ENCODE measurements around the gene TRERF1. TPM values are rescaled to one million over a fixed set of nuclear protein-coding genes. Genes with fewer than 3 reads are reported as not detected.
A peak's percentile ranks its signal among the peaks of the same experiment; 100 is the strongest.
"Not testable (repeated sequence)": the region's sequence is repeated elsewhere in the genome, so short reads cannot be mapped to it uniquely, and the experiment has no call there.

The TRERF1 gene
- polyA plus RNA-seq, 1 experiment: 3.5 TPM

DNA sequence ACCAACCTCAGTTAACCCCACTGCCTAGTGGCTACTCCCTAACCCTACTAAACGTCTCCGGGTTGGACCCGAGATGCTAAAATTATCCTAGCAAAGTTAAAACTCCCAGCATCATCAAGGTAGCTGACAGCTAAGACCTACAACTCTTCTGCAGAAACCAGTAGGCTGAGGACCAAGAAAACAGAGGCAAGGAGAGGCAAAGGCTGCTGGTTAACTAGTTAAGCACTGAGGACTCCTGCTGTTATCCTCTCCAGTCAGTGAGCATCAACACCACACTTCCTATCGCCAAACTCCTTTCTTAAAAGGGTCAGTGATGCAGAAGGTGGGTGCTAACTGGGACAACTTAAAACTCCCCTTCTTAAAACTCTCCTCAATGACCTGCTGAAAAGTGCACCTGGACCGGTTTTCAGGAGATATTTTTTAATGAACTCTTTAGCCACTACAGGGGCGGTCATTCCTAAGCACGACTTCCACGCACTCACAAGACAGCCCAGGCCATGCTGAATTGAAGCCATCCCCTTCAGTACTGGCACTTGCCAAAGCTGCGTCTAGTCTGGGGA lies 1.7 kb downstream of the TRERF1 start:
- ChIA-PET CTCF (interaction anchor here (1.0 to 1.5 kb wide), 3 partner anchors 8 to 250 kb away, joined by 3 to 5 read pairs (median 3); no protein-coding TSS in a partner anchor), POLR2A (no interaction called here)
- H3K36me3 ChIP-seq (ENCODE audit: control insufficient read depth, insufficient read depth, low read length): no peaks in the 10 kb centered on the region
- peak overlapping the region; percentile 85 for H3K4me3 ChIP-seq (ENCODE audit: low read depth, low read length)
- TF ChIP-seq CTCF (IDR thresholded peaks at IDR 0.05; ENCODE audit: insufficient read depth, low read depth, low read length): no peak
- H3K27me3 ChIP-seq (ENCODE audit: control insufficient read depth, insufficient read depth, low read length): no peaks in the 10 kb centered on the region
- DNase-seq (ENCODE audit: low read depth): no peak

DNA sequence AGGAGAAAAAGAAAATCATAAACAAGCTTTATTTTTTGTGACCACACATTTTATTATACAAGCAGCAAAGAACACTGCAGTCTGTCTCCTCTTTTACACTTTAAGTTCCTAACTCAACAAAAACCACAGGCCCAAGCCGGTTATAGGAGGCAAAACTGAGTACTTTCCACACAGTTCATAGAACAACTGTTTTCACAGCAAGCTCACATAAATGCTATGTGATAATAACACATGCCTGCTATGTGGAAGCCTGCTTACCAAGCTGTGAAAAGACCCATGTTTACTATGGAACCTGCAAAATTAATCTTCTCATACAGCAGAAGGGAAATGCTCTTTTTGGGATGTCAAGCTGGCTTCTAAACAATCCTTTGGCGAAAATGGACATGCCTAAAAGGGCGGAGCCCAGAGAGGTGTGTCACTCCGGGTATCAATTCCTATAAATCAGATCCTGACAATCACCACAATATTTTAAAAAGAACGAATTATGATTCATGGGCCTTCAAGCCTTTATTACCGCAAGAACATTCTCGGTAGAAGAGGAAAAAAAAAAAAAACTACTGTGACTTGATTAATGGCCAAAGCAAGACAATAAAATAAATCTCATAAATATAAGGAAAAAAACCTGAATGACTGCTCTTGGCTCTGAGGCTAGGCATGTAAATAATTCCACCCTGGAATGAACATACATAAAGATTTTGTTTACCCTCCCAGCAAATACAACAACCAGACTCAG lies 2.6 kb downstream of the TRERF1 start:
- POLR2A ChIA-PET: interaction anchor here (0.5 kb wide), 1 partner anchor 281 kb away, joined by 5 read pairs; no protein-coding TSS in a partner anchor
- H3K27me3 ChIP-seq (ENCODE audit: control insufficient read depth, insufficient read depth, low read length): no peaks in the 10 kb centered on the region
- CTCF ChIA-PET: interaction anchor here (0.8 to 1.4 kb wide), 5 partner anchors 12 to 189 kb away, joined by 3 to 4 read pairs (median 3); no protein-coding TSS in a partner anchor
- H3K4me3 ChIP-seq (ENCODE audit: low read depth, low read length): peak overlapping the region; percentile 85
- no peak for TF ChIP-seq CTCF (IDR thresholded peaks at IDR 0.05; ENCODE audit: insufficient read depth, low read depth, low read length)
- H3K36me3 ChIP-seq (ENCODE audit: control insufficient read depth, insufficient read depth, low read length): no peaks in the 10 kb centered on the region
- no peak for DNase-seq (ENCODE audit: low read depth)

DNA sequence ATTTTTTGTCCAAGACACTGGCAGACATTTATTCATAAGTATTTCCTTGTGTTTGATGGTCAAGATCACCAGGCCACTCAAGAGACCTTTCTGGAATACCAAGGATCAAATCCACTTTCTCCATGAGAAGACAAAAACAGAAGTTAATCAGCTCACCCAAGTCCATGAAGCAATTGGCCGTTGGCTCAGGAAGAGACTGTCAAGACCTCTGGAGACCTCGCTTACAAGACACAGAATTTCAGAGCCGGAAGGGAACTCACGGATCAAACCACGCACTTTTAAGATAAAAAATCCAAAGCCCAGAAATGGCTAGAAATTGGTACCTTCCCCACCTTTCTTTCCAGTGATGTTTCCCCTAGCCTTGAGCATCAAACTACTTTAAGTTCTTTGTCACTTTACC lies 3.3 kb downstream of the TRERF1 start:
- ChIA-PET POLR2A (interaction anchor here (0.5 kb wide), 1 partner anchor 281 kb away, joined by 5 read pairs; no protein-coding TSS in a partner anchor), CTCF (interaction anchor here (1.0 to 1.8 kb wide), 5 partner anchors 12 to 188 kb away, joined by 3 to 6 read pairs (median 4); no protein-coding TSS in a partner anchor)
- Histone ChIP-seq H3K27me3 (ENCODE audit: control insufficient read depth, insufficient read depth, low read length) (no peaks in the 10 kb centered on the region), H3K4me3 (ENCODE audit: low read depth, low read length) (no peak overlapping the region), H3K36me3 (ENCODE audit: control insufficient read depth, insufficient read depth, low read length) (no peaks in the 10 kb centered on the region)
- DNase-seq (ENCODE audit: low read depth): no peak
- TF ChIP-seq CTCF (IDR thresholded peaks at IDR 0.05; ENCODE audit: insufficient read depth, low read depth, low read length): no peak

DNA sequence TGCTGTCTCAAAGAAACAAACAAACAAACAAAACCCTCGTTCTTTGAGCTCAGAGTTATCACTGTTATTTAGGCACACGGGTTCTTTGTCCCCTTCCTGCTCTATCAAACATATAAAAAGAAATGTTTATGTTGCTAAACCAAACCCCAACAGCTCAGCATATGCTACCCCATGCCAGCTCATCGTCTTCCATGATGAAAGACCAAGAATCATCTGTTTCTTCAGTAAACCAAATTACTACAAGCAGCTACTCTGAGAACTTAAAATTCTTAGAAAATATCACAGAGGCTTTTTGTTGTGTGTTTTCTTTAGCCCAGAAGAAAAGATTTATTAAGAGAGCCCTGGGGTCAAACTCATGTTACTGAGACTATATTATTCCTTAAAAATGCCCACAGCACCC lies 4.7 kb downstream of the TRERF1 start:
- CTCF ChIA-PET: interaction anchor here (0.6 to 1.8 kb wide), 3 partner anchors 85 to 102 kb away, joined by 3 to 6 read pairs (median 3); no protein-coding TSS in a partner anchor
- TF ChIP-seq CTCF (IDR thresholded peaks at IDR 0.05; ENCODE audit: insufficient read depth, low read depth, low read length): no peak
- no peaks in the 10 kb centered on the region for H3K27me3 ChIP-seq (ENCODE audit: control insufficient read depth, insufficient read depth, low read length)
- POLR2A ChIA-PET: interaction anchor here (0.6 kb wide), 1 partner anchor 14 kb away, joined by 4 read pairs; no protein-coding TSS in a partner anchor
- H3K4me3 ChIP-seq (ENCODE audit: low read depth, low read length): no peak overlapping the region
- H3K36me3 ChIP-seq (ENCODE audit: control insufficient read depth, insufficient read depth, low read length): no peaks in the 10 kb centered on the region
- DNase-seq (ENCODE audit: low read depth): no peak

DNA sequence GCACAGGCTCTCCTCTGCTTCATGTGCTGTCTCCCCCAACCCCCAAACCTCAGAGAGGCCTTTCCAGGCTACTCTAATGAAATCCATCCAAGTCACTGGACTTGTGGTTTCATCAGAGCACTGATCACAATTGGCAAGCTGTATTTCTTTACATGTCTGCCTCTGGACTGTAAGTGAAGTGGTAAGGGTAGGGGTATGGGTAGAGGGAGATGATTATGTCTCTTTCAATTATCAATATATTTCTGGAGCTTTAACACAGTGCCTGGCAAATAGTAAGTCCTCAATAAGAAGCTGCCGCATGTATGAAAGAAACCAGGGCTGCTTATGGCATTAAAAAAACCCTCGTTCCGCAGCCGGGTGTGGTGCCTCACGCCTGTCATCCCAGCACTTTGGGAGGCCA lies 5.4 kb downstream of the TRERF1 start:
- TF ChIP-seq CTCF (IDR thresholded peaks at IDR 0.05; ENCODE audit: insufficient read depth, low read depth, low read length): no peak
- DNase-seq (ENCODE audit: low read depth): no peak
- POLR2A ChIA-PET: interaction anchor here (0.6 kb wide), 1 partner anchor 14 kb away, joined by 4 read pairs; no protein-coding TSS in a partner anchor

GRCh38 chr6:42445955-42446354 lies 5.8 kb downstream of the TRERF1 start:
- CTCF ChIA-PET: interaction anchor here (1.8 kb wide), 1 partner anchor 86 kb away, joined by 3 read pairs; no protein-coding TSS in a partner anchor
- POLR2A ChIA-PET; H3K4me3 ChIP-seq (ENCODE audit: low read depth, low read length): not testable (repeated sequence)

More for the DNA sequence above, 5.4 kb downstream of the TRERF1 start:
- CTCF ChIA-PET: interaction anchor here (0.6 to 1.8 kb wide), 3 partner anchors 85 to 103 kb away, joined by 3 to 6 read pairs (median 3); no protein-coding TSS in a partner anchor
- H3K36me3 ChIP-seq (ENCODE audit: control insufficient read depth, insufficient read depth, low read length): no peaks in the 10 kb centered on the region
- no peaks in the 10 kb centered on the region for H3K27me3 ChIP-seq (ENCODE audit: control insufficient read depth, insufficient read depth, low read length)
- H3K4me3 ChIP-seq (ENCODE audit: low read depth, low read length): no peak overlapping the region

More at GRCh38 chr6:42445955-42446354, 5.8 kb downstream of the TRERF1 start:
- not testable (repeated sequence) for DNase-seq (ENCODE audit: low read depth); H3K36me3 ChIP-seq (ENCODE audit: control insufficient read depth, insufficient read depth, low read length); H3K27me3 ChIP-seq (ENCODE audit: control insufficient read depth, insufficient read depth, low read length)
